Measurements from ENCODE around the gene RUNX2.

The RUNX2 gene

GRCh38 chr6:45677381-45678284 lies 349.5 kb downstream of the RUNX2 start:
- DNase-seq (ENCODE audit: low read depth): no peak

GRCh38 chr6:45678285-45678607 lies 350.1 kb downstream of the RUNX2 start:
- DNase-seq (ENCODE audit: low read depth): no peak

- DNase-seq (ENCODE audit: low read depth): no peak
Observed at GRCh38 chr6:45679163-45679562, 351.0 kb downstream of the RUNX2 start.

- no peak for DNase-seq (ENCODE audit: low read depth)
Observed at GRCh38 chr6:45679631-45680030, 351.5 kb downstream of the RUNX2 start.

- no peak for DNase-seq (ENCODE audit: low read depth)
Observed at GRCh38 chr6:45681860-45682511, 353.9 kb downstream of the RUNX2 start.

GRCh38 chr6:45684476-45684875 lies 356.3 kb downstream of the RUNX2 start:
- DNase-seq (ENCODE audit: low read depth): no peak

- no peak for DNase-seq (ENCODE audit: low read depth)
Observed at GRCh38 chr6:45685076-45685475, 356.9 kb downstream of the RUNX2 start.

- no peak for DNase-seq (ENCODE audit: low read depth)
Observed at GRCh38 chr6:45686841-45687569, 358.9 kb downstream of the RUNX2 start.

GRCh38 chr6:45687570-45687969 lies 359.4 kb downstream of the RUNX2 start:
- no peak for DNase-seq (ENCODE audit: low read depth)

GRCh38 chr6:45688180-45688579 lies 360.1 kb downstream of the RUNX2 start:
- no peak for DNase-seq (ENCODE audit: low read depth)

GRCh38 chr6:45689926-45690615 lies 361.9 kb downstream of the RUNX2 start:
- DNase-seq (ENCODE audit: low read depth): no peak

GRCh38 chr6:45690846-45691245 lies 362.7 kb downstream of the RUNX2 start:
- no peak for DNase-seq (ENCODE audit: low read depth)

GRCh38 chr6:45691426-45691825 lies 363.3 kb downstream of the RUNX2 start:
- no peak for DNase-seq (ENCODE audit: low read depth)

GRCh38 chr6:45692021-45692420 lies 363.9 kb downstream of the RUNX2 start:
- no peak for DNase-seq (ENCODE audit: low read depth)

- no peak for DNase-seq (ENCODE audit: low read depth)
Observed at GRCh38 chr6:45696738-45697137, 368.6 kb downstream of the RUNX2 start.

- DNase-seq (ENCODE audit: low read depth): no peak
Observed at GRCh38 chr6:45697605-45698004, 369.5 kb downstream of the RUNX2 start.

- DNase-seq (ENCODE audit: low read depth): no peak
Observed at GRCh38 chr6:45698046-45698445, 369.9 kb downstream of the RUNX2 start.

- no peak for DNase-seq (ENCODE audit: low read depth)
Observed at GRCh38 chr6:45699663-45700062, 371.5 kb downstream of the RUNX2 start.

- no peak for DNase-seq (ENCODE audit: low read depth)
Observed at GRCh38 chr6:45702849-45703739, 375.0 kb downstream of the RUNX2 start.

- no peak for DNase-seq (ENCODE audit: low read depth)
Observed at GRCh38 chr6:45704056-45704800, 376.1 kb downstream of the RUNX2 start.

All from activated T-helper 1 cell treated with Interleukin-2 at 50 U/mL for 16 hours (primary cell).